ENCODE data around the gene MRPL57.
"Not testable (repeated sequence)": the region's sequence is repeated elsewhere in the genome, so short reads cannot be mapped to it uniquely, and the experiment has no call there.

MRPL57 gene

GRCh38 chr13:21194756-21195155, 18.3 kb downstream of the MRPL57 start:
- DNase-seq (ENCODE audit: low read depth in 3 of 3, low spot score in 1 of 3): not testable (repeated sequence)

GRCh38 chr13:21197606-21198225, 21.3 kb downstream of the MRPL57 start:
- not testable (repeated sequence) for DNase-seq (ENCODE audit: low read depth in 3 of 3, low spot score in 1 of 3)

DNA sequence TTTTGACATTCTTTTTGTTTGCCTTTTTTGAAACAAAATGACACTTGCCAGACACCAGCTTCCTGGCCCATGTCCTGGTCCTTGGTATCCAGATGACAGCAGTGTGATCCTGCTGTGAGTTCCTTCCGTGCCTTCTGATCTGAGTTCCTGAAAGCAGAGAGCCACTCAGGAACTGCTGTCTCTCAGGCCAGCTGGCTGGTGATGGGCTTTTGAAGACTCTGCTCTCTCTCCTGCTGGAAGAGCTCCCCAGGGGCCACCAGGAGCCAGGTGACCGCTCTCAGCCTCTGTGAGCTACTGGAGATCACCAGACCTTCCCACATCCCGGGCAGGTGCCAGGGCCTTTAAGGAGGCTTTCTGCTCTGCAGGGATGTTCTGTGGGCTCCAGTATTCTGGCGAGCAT, 21.9 kb downstream of the MRPL57 start:
- not testable (repeated sequence) for DNase-seq (ENCODE audit: low read depth in 3 of 3, low spot score in 1 of 3)

- DNase-seq (ENCODE audit: low read depth in 3 of 3, low spot score in 1 of 3): not testable (repeated sequence)
Measured at GRCh38 chr13:21201456-21202190, 25.2 kb downstream of the MRPL57 start.

DNA sequence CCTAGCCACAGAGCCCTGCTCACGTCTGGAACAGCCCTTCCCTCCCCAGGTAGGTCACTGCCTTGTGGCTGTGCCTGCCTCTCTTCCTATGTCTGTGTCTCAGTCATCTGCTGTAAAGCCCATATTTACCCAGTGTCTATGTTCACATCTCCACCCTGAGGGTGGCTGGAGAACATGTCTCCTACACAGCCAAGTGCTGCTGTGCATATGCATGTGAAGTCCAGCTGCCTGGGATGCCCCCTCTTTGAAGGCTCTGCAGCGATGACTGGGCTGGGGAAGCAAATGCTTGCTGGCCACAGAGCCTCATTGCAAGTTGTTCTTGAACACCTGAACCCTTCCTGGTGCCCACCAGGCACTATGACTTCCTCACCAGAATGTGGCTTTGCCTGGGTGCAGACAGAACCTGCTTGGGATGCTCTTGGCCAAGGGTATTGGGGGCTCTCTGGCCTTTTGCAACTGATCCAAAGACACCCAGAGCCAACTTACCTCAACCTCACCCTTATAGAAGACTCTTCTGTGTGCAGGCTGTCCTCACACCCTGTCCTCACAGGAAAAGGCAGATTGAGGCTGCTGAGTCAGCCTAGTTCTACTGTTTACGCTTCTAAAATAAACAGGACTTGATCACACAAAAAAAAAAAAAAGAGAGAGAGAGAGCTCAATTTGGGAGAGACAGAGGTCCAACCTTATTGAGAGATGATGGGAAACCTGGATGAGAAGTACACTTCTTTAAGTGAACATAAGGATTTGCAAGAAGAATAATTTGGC, 26.5 kb downstream of the MRPL57 start:
- DNase-seq (ENCODE audit: low read depth in 3 of 3, low spot score in 1 of 3): no peak

GRCh38 chr13:21208652-21209154, 32.2 kb downstream of the MRPL57 start:
- DNase-seq (ENCODE audit: low read depth in 3 of 3, low spot score in 1 of 3): no peak

- DNase-seq (ENCODE audit: low read depth in 3 of 3, low spot score in 1 of 3): no peak
Measured at GRCh38 chr13:21212138-21212775, 35.8 kb downstream of the MRPL57 start.

GRCh38 chr13:21215419-21215818, 39.0 kb downstream of the MRPL57 start:
- not testable (repeated sequence) for DNase-seq (ENCODE audit: low read depth in 3 of 3, low spot score in 1 of 3)

DNA sequence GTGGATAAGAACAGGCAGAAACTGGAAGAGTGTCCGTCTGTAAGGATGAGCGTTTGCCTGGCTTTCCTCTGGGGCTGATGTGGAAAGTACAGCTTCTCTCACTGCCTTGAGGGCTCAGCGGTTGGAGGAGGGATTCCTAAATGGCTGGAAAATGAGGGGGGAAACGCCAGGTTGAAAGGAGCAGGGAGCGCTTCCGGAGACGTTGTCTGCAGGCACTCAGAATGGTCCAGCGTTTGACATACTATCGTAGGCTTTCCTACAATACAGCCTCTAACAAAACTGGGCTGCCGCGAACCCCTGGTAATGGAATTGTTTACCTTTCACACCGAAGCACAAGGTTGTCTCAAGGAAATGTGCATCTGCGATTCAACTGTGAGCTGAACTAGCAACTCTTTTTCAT, 39.9 kb downstream of the MRPL57 start:
- DNase-seq (ENCODE audit: low read depth in 3 of 3, low spot score in 1 of 3): no peak

DNA sequence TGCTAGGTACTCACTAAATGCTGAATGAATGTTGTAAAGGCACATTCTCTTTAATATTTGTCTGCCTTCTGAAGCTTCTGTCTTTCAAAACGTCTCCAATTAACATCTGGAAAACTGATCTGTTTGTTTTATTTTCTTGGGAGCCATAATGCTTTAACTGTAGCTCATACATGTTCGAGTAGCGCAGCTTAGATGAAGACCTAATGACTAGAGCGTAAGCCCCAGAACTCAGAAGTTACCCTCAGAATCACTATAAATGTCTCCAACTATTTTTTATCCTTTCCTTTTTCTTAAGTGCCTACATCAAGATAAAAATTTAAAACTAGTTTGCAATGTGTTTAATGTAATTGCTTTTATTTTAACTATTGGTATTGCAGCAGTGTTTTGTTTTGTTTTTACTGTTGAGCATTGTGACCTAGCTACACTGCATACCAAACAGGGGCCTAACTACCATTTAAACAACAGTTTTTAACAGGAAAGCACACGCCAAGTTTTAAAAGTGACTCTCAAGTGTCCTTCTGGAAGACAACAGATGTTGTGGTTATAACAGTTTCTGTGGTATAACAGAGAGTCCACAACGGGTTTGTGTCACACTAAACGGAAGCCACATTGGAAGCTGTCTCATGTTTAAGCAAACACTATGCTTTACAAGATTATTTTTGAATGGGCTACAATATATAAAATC, 42.0 kb downstream of the MRPL57 start:
- DNase-seq (ENCODE audit: low read depth in 3 of 3, low spot score in 1 of 3): no peak

GRCh38 chr13:21219036-21219381, 42.6 kb downstream of the MRPL57 start:
- DNase-seq (ENCODE audit: low read depth in 3 of 3, low spot score in 1 of 3): no peak

DNA sequence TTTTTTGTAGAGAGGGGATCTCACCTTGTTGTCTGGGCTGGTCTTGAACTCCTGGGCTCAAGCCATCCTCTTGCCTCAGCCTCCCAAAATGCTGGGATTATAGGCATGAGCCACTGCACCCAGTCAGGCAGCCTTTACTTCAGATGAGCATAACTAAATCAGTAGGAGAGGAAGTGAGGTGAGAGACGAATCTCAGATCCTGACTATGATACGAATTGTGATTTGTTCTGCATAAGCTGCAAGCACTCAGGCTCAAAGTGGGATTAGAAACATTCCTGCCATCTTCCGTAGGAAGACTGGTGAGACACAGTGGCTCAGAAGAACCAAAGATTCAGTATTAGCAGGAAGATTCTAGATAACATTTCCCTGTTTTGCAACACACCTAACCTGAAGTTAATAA, 43.3 kb downstream of the MRPL57 start:
- not testable (repeated sequence) for DNase-seq (ENCODE audit: low read depth in 3 of 3, low spot score in 1 of 3)

DNA sequence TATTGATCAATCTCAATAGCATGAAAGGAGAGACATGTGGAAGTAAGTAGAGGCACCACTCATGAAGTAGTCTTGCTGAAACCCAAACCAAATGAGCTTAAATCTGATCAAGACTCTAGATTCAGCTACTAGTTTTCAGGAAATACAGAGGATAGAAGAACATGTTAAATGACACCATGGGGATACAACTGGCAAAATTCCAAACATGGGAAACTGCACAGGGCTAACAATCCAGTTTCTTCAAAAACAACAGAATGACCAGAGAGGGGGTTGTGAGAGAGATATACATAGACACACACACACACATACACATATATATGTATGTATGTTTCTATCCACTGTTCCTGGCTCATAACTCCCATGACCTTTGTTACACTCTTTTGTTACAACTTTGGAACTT, 44.8 kb downstream of the MRPL57 start:
- no peak for DNase-seq (ENCODE audit: low read depth in 3 of 3, low spot score in 1 of 3)

DNA sequence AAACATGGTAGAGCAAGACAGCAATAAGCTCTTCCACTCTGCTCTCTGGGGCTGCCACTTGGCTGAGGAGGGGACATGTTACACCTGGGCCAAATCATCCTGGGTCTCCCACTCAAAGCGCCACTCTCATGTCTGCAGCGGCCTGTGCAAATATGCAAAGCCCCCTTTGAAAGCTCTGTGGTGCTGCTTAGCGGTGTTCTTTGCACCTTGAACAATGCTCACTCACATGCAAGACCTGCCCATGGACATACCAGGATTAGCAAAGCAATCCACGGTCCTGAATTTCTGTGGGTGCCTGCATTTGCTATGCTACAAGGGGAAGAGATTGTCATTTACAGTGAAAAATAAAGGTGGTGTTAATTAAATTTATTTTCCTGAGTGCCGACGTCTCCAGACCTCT, 48.6 kb downstream of the MRPL57 start:
- DNase-seq (ENCODE audit: low read depth in 3 of 3, low spot score in 1 of 3): no peak

- DNase-seq (ENCODE audit: low read depth in 3 of 3, low spot score in 1 of 3): no peak
Measured at GRCh38 chr13:21225841-21226581, 49.6 kb downstream of the MRPL57 start.

GRCh38 chr13:21227917-21228316, 51.5 kb downstream of the MRPL57 start:
- no peak for DNase-seq (ENCODE audit: low read depth in 3 of 3, low spot score in 1 of 3)
